Measurements from ENCODE around the gene SNX9.

GRCh38 chr6:157804448-157805327, 18.4 kb upstream of the SNX9 start:
- TF ChIP-seq POLR2AphosphoS5 (IDR thresholded peaks at IDR 0.05) = no peak
- TF ChIP-seq CTCF (IDR thresholded peaks at IDR 0.05) = no peak
- TF ChIP-seq EP300 (IDR thresholded peaks at IDR 0.05) = no peak
